NCI-H146 treated with DMSO at 0.1 percent for 48 hours (cell line): Measurements from ENCODE around the gene CCDC88C.

ENCODE experiments used
- DNase-seq: peaks from one replicate; lab custom pipeline; 2025; ENCODE audit not compliant: unreplicated experiment; lab: John Stamatoyannopoulos, UW

Gene CCDC88C

GRCh38 chr14:91348845-91349465 is 68.7 kb downstream of the CCDC88C start:
- DNase-seq: no peak

- no peak for DNase-seq
Measured at GRCh38 chr14:91346838-91347173, 70.8 kb downstream of the CCDC88C start.

- DNase-seq: no peak
Measured at GRCh38 chr14:91344096-91344495, 73.5 kb downstream of the CCDC88C start.

- no peak for DNase-seq
Measured at GRCh38 chr14:91343051-91343450, 74.6 kb downstream of the CCDC88C start.

GRCh38 chr14:91342206-91342760 is 75.3 kb downstream of the CCDC88C start:
- DNase-seq: no peak

GRCh38 chr14:91341751-91342154 is 75.9 kb downstream of the CCDC88C start:
- no peak for DNase-seq

GRCh38 chr14:91341334-91341733 is 76.3 kb downstream of the CCDC88C start:
- no peak for DNase-seq

GRCh38 chr14:91339671-91340369 is 77.8 kb downstream of the CCDC88C start:
- no peak for DNase-seq

- DNase-seq: no peak
Measured at GRCh38 chr14:91339076-91339475, 78.5 kb downstream of the CCDC88C start.

- DNase-seq: no peak
Measured at GRCh38 chr14:91338379-91338778, 79.2 kb downstream of the CCDC88C start.

- DNase-seq: no peak
Measured at GRCh38 chr14:91337699-91338335, 79.8 kb downstream of the CCDC88C start.

GRCh38 chr14:91336093-91336450 is 81.5 kb downstream of the CCDC88C start:
- no peak for DNase-seq

- DNase-seq: no peak
Measured at GRCh38 chr14:91335191-91336092, 82.2 kb downstream of the CCDC88C start.

GRCh38 chr14:91333650-91334039 is 84.0 kb downstream of the CCDC88C start:
- no peak for DNase-seq

GRCh38 chr14:91332986-91333649 is 84.5 kb downstream of the CCDC88C start:
- DNase-seq: no peak

- no peak for DNase-seq
Measured at GRCh38 chr14:91332171-91332985, 85.2 kb downstream of the CCDC88C start.

GRCh38 chr14:91331721-91332120 is 85.9 kb downstream of the CCDC88C start:
- DNase-seq: no peak

GRCh38 chr14:91330856-91331255 is 86.8 kb downstream of the CCDC88C start:
- DNase-seq: no peak

GRCh38 chr14:91330096-91330696 is 87.4 kb downstream of the CCDC88C start:
- DNase-seq: no peak
